IMR-90 (cell line): ENCODE results near the gene JRKL. TPM values are rescaled to one million over a fixed set of nuclear protein-coding genes. Genes with fewer than 3 reads are reported as not detected.

ENCODE experiments used
- ATAC-seq: fragments of 200-7000 bp; cut with Tn5 transposase; 2 replicates; pipeline ENCODE4 v1.9.1; 2020; ENCODE audit warnings: low read depth, mild to moderate bottlenecking, moderate library complexity
- BruUV-seq: library from RNA; stranded (reverse); fragments of 400-500 nt; replicated peaks from 2 replicates; lab custom pipeline; 2021; lab: Mats Ljungman, UMichigan
- CTCF ChIA-PET: fragments of 300-600 bp; formaldehyde crosslinking; extraction: SDS; loops from one replicate; lab custom pipeline; 2021; ENCODE audit warnings: antibody characterized with exemption; lab: Yijun Ruan, JAX
- POLR2A ChIA-PET: fragments of 300-600 bp; sonication (Branson Sonifier 250); formaldehyde crosslinking; loops from one replicate; lab custom pipeline; 2022; ENCODE audit warnings: antibody characterized with exemption; ENCODE audit not compliant: unreplicated experiment; lab: Charles Lee
- DNase-seq: peaks from one replicate; pipeline ENCODE4 v3.0.0; 2013
- H2AFZ ChIP-seq: replicated peaks from 2 replicates; pipeline ENCODE3; 2013; ENCODE audit warnings: low read length, mild to moderate bottlenecking; ENCODE audit not compliant: poor library complexity
- H2AK5ac ChIP-seq: 2 replicates; pipeline ENCODE4 v1.6.1; 2013; ENCODE audit warnings: low read depth, low read length, inconsistent platforms
- H2AK9ac ChIP-seq: replicated peaks from 2 replicates; pipeline ENCODE3; 2013; ENCODE audit warnings: mild to moderate bottlenecking, low read depth, low read length, moderate library complexity; ENCODE audit not compliant: poor library complexity
- H2BK120ac ChIP-seq: 2 replicates; pipeline ENCODE4 v1.6.1; 2013; ENCODE audit warnings: low read depth, low read length, inconsistent platforms
- H2BK15ac ChIP-seq: 3 replicates; pipeline ENCODE4 v1.6.1; 2013; ENCODE audit warnings: low read depth, low read length, inconsistent platforms
- H2BK20ac ChIP-seq: 2 replicates; pipeline ENCODE4 v1.6.1; 2013; ENCODE audit warnings: low read depth, mild to moderate bottlenecking, inconsistent platforms, low read length, moderate library complexity
- H2BK5ac ChIP-seq: 2 replicates; pipeline ENCODE4 v1.6.1; 2013; ENCODE audit warnings: mild to moderate bottlenecking, low read depth, low read length, inconsistent platforms; ENCODE audit not compliant: poor library complexity, severe bottlenecking
- H3K14ac ChIP-seq: replicated peaks from 2 replicates; pipeline ENCODE4 v1.6.1; 2013; ENCODE audit warnings: low read depth, low read length, inconsistent platforms
- H3K18ac ChIP-seq: 2 replicates; pipeline ENCODE4 v1.6.1; 2013; ENCODE audit warnings: low read depth, low read length, control low read depth
- H3K23ac ChIP-seq: 2 replicates; pipeline ENCODE4 v1.6.1; 2013; ENCODE audit warnings: low read depth, low read length, inconsistent platforms
- H3K27ac ChIP-seq: 2 replicates; pipeline ENCODE4 v1.5.1; 2013; ENCODE audit warnings: mild to moderate bottlenecking, control low read depth, low read length; ENCODE audit not compliant: insufficient read depth
- H3K27me3 ChIP-seq: 2 replicates; pipeline ENCODE4 v1.6.1; 2013; ENCODE audit warnings: low read length; ENCODE audit not compliant: control insufficient read depth, insufficient read depth
- H3K36me3 ChIP-seq: 2 replicates; pipeline ENCODE4 v1.6.1; 2013; ENCODE audit warnings: low read length, mixed read lengths; ENCODE audit not compliant: control insufficient read depth, insufficient read depth
- H3K4ac ChIP-seq: 2 replicates; pipeline ENCODE4 v1.6.1; 2013; ENCODE audit warnings: low read depth, low read length, inconsistent platforms
- H3K4me1 ChIP-seq: 2 replicates; pipeline ENCODE4 v1.6.1; 2013; ENCODE audit warnings: low read length, mixed read lengths; ENCODE audit not compliant: control insufficient read depth, insufficient read depth
- H3K4me2 ChIP-seq: 2 replicates; pipeline ENCODE4 v1.6.1; 2013; ENCODE audit warnings: low read depth, mild to moderate bottlenecking, control low read depth, low read length, moderate library complexity
- H3K4me3 ChIP-seq: 2 replicates; pipeline ENCODE4 v1.5.1; 2013; ENCODE audit warnings: low read depth, mild to moderate bottlenecking, control low read depth, low read length, moderate library complexity; ENCODE audit not compliant: insufficient read depth
- H3K56ac ChIP-seq: 2 replicates; pipeline ENCODE4 v1.6.1; 2013; ENCODE audit warnings: low read length, inconsistent platforms; ENCODE audit not compliant: insufficient read depth; ENCODE audit errors: extremely low read depth
- H3K79me1 ChIP-seq, 2 experiments: 2 replicates each; pipeline ENCODE4 v1.6.1; 2013; ENCODE audit warnings: low read length in 2 of 2, inconsistent platforms in 1 of 2, low read depth in 1 of 2
- H3K9ac ChIP-seq: 2 replicates; pipeline ENCODE4 v1.6.1; 2013; ENCODE audit warnings: low read depth, low read length, control low read depth
- H3K9me1 ChIP-seq: 2 replicates; pipeline ENCODE4 v1.6.1; 2013; ENCODE audit warnings: low read length, inconsistent platforms; ENCODE audit not compliant: insufficient read depth
- H3K9me3 ChIP-seq: 2 replicates; pipeline ENCODE4 v1.6.1; 2013; ENCODE audit warnings: low read length; ENCODE audit not compliant: control insufficient read depth, insufficient read depth
- H4K20me1 ChIP-seq: 2 replicates; pipeline ENCODE4 v1.6.1; 2013; ENCODE audit warnings: low read length, inconsistent platforms; ENCODE audit not compliant: insufficient read depth
- H4K5ac ChIP-seq: 2 replicates; pipeline ENCODE4 v1.6.1; 2013; ENCODE audit warnings: mild to moderate bottlenecking, low read depth, low read length, control low read depth
- H4K8ac ChIP-seq, 2 experiments: 2 replicates each; pipeline ENCODE4 v1.6.1; 2013; ENCODE audit warnings: low read depth in 2 of 2, low read length in 2 of 2, control low read depth in 1 of 2, inconsistent platforms in 1 of 2
- H4K91ac ChIP-seq: 2 replicates; pipeline ENCODE4 v1.6.1; 2013; ENCODE audit warnings: low read depth, low read length, inconsistent platforms; ENCODE audit not compliant: insufficient read depth
- CHD1 ChIP-seq: IDR thresholded peaks from 2 replicates; pipeline ENCODE4 v1.6.1; 2012; ENCODE audit warnings: low read depth, low read length, improper control_type of control experiment
- CTCF ChIP-seq: conservative IDR thresholded peaks from 2 replicates; pipeline ENCODE4 v1.5.1; 2012; ENCODE audit warnings: mild to moderate bottlenecking, low read depth, low read length, improper control_type of control experiment
- POLR2A ChIP-seq: IDR thresholded peaks from 2 replicates; pipeline ENCODE4 v1.6.1; 2012; ENCODE audit warnings: mild to moderate bottlenecking, low read depth, low read length
- RAD21 ChIP-seq: IDR thresholded peaks from 2 replicates; pipeline ENCODE4 v1.6.1; 2012; ENCODE audit warnings: low read length, improper control_type of control experiment
- RCOR1 ChIP-seq: IDR thresholded peaks from 2 replicates; pipeline ENCODE4 v1.6.1; 2012; ENCODE audit warnings: mild to moderate bottlenecking, low read length, improper control_type of control experiment; ENCODE audit not compliant: insufficient replicate concordance
- SMC3 ChIP-seq: fragments of 150-350 bp; IDR thresholded peaks from 2 replicates; pipeline ENCODE4 v1.6.1; 2016; ENCODE audit warnings: low read depth, mild to moderate bottlenecking, antibody characterized with exemption, low read length, moderate library complexity
- WGBS, 2 experiments: methylation state at CpG; one replicate each; pipeline versions ENCODE4 v1.1.5 to v1.1.7; 2013; ENCODE audit warnings: missing lambda C conversion rate in 2 of 2; ENCODE audit not compliant: insufficient read length in 1 of 2; ENCODE audit errors: extremely low coverage in 2 of 2; 5-methylcytosine and 5-hydroxymethylcytosine counted together
- dilution Hi-C: fragments of 300-500 bp; cut with HindIII; formaldehyde crosslinking; loops from one replicate; pipeline ENCODE4 v1.14.3; 2018; ENCODE audit warnings: low sequenced_read_pairs; ENCODE audit not compliant: unreplicated experiment
- in situ Hi-C: fragments of 300-500 bp; cut with MboI; formaldehyde crosslinking; loops from 3 replicates; pipeline ENCODE4 v1.14.3; 2019; ENCODE audit warnings: low sequenced_read_pairs, inconsistent platforms, mixed read lengths
- intact Hi-C: fragments of 100-400 bp; cut with micrococcal nuclease; formaldehyde crosslinking; loops from 2 replicates; pipeline ENCODE4 v1.10.0; 2022
- polyA plus RNA-seq, 3 experiments: library from polyadenylated mRNA; depleted of rRNA; stranded (reverse); fragments of >200 nt; gene quantifications; 2 replicates each; pipeline ENCODE4 v1.2.3, GENCODE V29; 2012; ENCODE audit warnings: low replicate concordance in 1 of 3
- total RNA-seq: library from RNA; depleted of rRNA; stranded (reverse); fragments of >200 nt; gene quantifications from 2 replicates; pipeline ENCODE4 v1.2.3, GENCODE V29; 2012
- TF ChIP-seq, protein P1 (sequence below): fragments of 150-350 bp; IDR thresholded peaks from 2 replicates; pipeline ENCODE4 v1.6.1; 2016; ENCODE audit warnings: low read depth, mild to moderate bottlenecking, low read length, moderate library complexity, borderline replicate concordance

Gene JRKL
- total and polyA plus RNA-seq, 2 of the 4 experiments (the other 2 are of a cell fraction) = 5.6 to 5.9 TPM

DNA sequence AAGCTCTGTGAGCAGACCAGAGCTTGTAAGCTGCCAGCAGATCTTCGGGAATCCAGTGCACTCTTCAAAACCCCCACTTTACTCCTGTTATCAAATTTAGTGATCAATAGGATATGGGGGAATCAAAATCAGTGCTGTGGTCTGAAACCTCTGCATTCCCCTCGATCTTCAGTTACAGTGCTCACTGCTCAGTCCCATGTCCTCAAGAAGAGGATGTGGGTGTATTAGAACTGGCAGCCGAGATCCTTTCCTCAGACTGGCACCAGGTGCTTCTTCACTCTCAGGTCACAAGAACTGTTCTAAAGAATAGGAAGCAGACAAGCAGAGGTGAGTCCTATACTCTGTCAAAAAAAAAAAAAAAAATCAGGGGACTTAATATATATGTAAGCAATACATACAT is 31.5 kb upstream of the JRKL start:
- no peak overlapping the region for H3K4me3 ChIP-seq
- in situ Hi-C loops = no loop called here
- H3K27me3 ChIP-seq = no peaks in the 10 kb centered on the region
- H3K4ac ChIP-seq = no peak overlapping the region
- no peak overlapping the region for H2BK120ac ChIP-seq
- H3K23ac ChIP-seq = no peak overlapping the region
- dilution Hi-C loops = loop anchor here (25.0 kb wide), 1 partner anchor 321 kb away; no protein-coding TSS in a partner anchor
- no peak overlapping the region for H3K14ac ChIP-seq
- no peak overlapping the region for H3K27ac ChIP-seq
- no peak overlapping the region for H2BK5ac ChIP-seq
- ATAC-seq (no peak), DNase-seq (no peak)
- TF ChIP-seq RCOR1 (no peak), SMC3 (no peak), CHD1 (no peak), RAD21 (no peak), POLR2A (no peak), CTCF (no peak)
- TF ChIP-seq, protein P1, sequence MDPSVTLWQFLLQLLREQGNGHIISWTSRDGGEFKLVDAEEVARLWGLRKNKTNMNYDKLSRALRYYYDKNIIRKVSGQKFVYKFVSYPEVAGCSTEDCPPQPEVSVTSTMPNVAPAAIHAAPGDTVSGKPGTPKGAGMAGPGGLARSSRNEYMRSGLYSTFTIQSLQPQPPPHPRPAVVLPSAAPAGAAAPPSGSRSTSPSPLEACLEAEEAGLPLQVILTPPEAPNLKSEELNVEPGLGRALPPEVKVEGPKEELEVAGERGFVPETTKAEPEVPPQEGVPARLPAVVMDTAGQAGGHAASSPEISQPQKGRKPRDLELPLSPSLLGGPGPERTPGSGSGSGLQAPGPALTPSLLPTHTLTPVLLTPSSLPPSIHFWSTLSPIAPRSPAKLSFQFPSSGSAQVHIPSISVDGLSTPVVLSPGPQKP = no peak
- no peak overlapping the region for H2BK15ac ChIP-seq
- no peak overlapping the region for H4K5ac ChIP-seq
- no peaks in the 10 kb centered on the region for H4K20me1 ChIP-seq
- peaks cover 6% of the 10 kb centered on the region; the same call in 1 of the 2 replicates for H3K9me1 ChIP-seq
- WGBS, 2 experiments = no CpG with 5 or more reads among the region's 3 CpGs
- no peak overlapping the region for H4K8ac ChIP-seq
- no peak overlapping the region for H3K18ac ChIP-seq
- no peaks in the 10 kb centered on the region for H3K4me1 ChIP-seq
- no peak overlapping the region for H3K4me2 ChIP-seq
- POLR2A ChIA-PET = no interaction called here
- peaks cover 0 to 5% of the 10 kb centered on the region in 2 experiments; a peak in 1 of 4 replicates for H3K79me1 ChIP-seq
- H3K9me3 ChIP-seq = no peaks in the 10 kb centered on the region
- no TSS peak for BruUV-seq
- no peak overlapping the region for H4K91ac ChIP-seq
- H2AK5ac ChIP-seq = no peak overlapping the region
- intact Hi-C loops = no loop called here
- no peak overlapping the region for H3K9ac ChIP-seq
- peaks cover 8% of the 10 kb centered on the region for H3K36me3 ChIP-seq
- no peak overlapping the region for H2BK20ac ChIP-seq
- no peak overlapping the region for H2AK9ac ChIP-seq
- H2AFZ ChIP-seq = no peak overlapping the region
- CTCF ChIA-PET = interaction anchor here (0.6 kb wide), 1 partner anchor 11 kb away, joined by 7 read pairs; no protein-coding TSS in a partner anchor
- H3K56ac ChIP-seq = no peak overlapping the region
